GM21825 (cell line): ENCODE measurements around the gene TBC1D5.
"Not testable (repeated sequence)": the region's sequence is repeated elsewhere in the genome, so short reads cannot be mapped to it uniquely, and the experiment has no call there.

ENCODE experiments used
- ATAC-seq: cut with Tn5 transposase; IDR thresholded peaks from one replicate; pipeline ENCODE4 v1.9.1; 2021; ENCODE audit warnings: mild to moderate bottlenecking, moderate library complexity; ENCODE audit not compliant: unreplicated experiment

TBC1D5 gene

DNA sequence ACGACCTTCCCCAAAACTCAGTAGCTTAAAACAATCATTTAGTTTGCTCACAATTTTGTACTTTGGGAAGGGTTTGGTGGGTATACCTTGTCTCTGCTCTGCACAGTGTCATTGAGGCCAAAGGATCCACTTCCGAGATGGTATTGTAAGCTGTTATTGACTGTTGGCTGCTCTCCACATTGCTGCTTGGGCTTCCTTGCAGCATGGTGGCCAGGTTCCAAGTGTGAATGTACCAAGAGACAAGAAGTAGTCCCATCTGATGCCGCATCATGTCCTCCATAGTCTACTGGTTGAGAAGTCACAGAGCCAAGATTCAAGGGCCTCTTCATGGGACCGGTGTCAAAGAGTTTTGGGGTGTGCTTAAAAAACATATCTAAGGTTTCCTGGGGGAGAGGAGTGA lies 589.2 kb downstream of the TBC1D5 start:
- ATAC-seq = no peak

- peak; percentile 97 for ATAC-seq
Measured at GRCh38 chr3:17151598-17152373, 590.6 kb downstream of the TBC1D5 start.

GRCh38 chr3:17149076-17149475 lies 593.4 kb downstream of the TBC1D5 start:
- ATAC-seq = no peak

DNA sequence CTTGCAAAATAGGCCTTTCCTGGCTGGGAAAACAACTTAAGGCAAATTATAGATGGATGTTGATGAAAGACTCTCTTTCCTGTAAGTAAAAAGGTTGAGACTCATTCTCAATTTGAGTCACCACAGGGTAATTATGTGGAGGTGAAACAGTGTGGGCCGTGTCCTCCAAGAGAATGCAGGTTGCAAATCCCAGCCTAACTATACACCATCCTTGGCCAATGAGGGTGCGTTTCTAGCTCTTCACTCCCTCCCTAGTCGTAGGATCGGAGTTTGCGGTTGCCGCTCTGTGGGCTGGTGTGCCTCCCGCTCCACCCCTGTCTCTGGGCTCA lies 597.8 kb downstream of the TBC1D5 start:
- ATAC-seq = no peak

GRCh38 chr3:17143893-17144664 lies 598.4 kb downstream of the TBC1D5 start:
- ATAC-seq = no peak

DNA sequence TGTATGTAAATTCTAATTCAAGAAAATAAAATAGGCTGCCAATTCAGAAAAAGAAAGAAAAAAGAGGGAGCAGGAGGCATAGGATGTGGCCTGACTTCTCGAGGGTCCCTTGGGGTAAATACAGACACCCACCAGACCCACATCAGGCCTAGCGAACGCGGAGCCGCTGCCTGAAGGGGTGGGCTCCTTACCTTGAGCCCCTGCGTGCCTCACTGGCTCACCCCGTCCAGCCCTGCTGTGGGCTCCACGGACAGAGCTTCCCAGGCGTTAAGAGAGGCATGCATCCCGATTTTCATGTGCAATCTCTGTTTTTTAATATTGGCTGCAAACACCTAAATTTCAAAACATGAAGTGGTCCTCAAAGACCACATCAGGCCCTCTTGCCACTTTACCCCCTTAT lies 599.9 kb downstream of the TBC1D5 start:
- no peak for ATAC-seq

DNA sequence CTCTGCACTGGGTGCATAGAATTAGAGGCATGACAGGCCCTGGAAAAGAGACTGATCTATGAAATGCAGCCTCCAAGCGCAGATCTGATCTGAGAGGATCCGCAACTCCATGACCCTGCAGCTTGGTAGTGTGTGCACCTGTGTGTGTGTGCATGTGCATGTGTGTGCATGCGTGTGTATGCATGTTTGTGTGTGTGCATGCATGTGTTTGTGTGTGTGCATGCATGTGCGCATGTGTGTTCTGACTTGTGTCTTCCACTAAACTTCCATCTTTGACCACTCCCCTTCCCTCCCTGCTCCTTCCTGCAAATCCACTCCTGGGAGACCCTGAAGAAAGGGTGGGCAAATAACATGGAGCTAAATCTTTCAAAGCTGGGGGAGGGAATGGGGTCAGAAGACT lies 600.7 kb downstream of the TBC1D5 start:
- ATAC-seq = no peak

DNA sequence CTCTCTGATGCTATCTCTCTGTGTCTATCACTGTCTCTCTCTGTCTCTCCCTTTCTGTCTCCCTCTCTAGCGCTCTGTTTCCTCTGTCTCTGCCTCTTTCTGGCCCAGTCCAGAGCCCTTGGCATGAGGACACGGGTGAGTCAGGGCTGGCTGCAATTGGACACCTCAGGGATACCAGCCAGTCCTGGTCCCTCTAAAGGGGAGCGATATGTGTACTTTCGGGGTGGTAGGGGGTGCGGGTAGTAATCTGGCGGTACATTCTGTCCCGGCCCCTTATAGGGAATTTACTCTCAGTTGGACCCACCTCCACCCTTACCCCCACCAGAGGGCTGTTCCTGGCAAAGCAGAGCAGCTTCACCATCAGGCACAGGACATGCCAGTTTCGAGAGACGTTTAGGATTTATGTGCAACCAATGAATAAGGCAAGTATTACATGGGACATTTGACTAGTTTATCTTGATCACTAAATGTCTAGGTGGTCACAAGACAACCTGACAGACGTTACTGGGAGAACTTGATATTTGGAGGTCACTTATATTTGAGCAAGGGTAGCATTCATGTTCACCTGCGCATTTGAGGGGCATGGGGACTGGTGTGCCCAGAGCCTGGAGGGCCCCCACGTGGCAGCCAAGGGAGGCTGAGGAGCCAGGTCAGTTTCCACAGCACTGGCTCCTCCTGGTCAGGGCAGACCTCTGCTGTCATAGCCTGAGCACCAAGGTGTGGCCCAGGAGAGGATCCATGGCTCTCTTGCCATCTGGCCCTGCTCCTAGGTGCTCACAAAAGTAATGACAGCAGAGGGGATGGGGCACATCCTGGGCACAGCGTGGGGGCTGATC lies 601.5 kb downstream of the TBC1D5 start:
- no peak for ATAC-seq

GRCh38 chr3:17138246-17139039 lies 604.0 kb downstream of the TBC1D5 start:
- ATAC-seq = no peak

GRCh38 chr3:17137321-17137826 lies 605.1 kb downstream of the TBC1D5 start:
- ATAC-seq = no peak

DNA sequence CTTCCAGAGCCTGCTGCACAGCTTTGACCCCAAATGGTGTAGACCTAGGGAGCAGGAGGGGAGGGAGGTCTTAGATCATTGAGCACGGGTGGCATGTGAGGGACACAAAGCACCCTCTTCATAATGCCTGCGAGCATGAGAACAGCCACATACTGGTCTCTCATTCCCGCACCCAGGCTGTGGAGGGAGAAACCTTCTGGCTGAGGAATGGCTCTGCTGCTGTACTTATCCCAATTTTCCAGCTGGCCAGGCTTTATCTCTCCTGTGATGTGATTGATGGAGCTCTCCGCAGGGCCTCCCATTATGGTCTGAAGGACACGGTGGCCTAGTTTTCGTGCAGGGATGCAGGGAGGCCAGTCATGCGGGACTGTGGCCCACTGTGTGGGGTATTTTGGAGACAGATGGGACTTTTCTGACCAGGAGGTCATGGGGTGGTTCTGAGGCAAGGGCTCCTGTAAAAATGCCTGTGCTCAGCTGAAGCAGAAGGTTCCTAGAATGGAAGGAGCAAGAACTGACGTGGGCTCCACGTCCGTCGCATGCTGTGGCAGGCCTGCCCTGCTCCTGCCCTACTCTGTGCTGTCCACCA lies 606.2 kb downstream of the TBC1D5 start:
- ATAC-seq = no peak

- no peak for ATAC-seq
Measured at GRCh38 chr3:17135696-17136095, 606.7 kb downstream of the TBC1D5 start.

GRCh38 chr3:17133632-17134545 lies 608.5 kb downstream of the TBC1D5 start:
- no peak for ATAC-seq

DNA sequence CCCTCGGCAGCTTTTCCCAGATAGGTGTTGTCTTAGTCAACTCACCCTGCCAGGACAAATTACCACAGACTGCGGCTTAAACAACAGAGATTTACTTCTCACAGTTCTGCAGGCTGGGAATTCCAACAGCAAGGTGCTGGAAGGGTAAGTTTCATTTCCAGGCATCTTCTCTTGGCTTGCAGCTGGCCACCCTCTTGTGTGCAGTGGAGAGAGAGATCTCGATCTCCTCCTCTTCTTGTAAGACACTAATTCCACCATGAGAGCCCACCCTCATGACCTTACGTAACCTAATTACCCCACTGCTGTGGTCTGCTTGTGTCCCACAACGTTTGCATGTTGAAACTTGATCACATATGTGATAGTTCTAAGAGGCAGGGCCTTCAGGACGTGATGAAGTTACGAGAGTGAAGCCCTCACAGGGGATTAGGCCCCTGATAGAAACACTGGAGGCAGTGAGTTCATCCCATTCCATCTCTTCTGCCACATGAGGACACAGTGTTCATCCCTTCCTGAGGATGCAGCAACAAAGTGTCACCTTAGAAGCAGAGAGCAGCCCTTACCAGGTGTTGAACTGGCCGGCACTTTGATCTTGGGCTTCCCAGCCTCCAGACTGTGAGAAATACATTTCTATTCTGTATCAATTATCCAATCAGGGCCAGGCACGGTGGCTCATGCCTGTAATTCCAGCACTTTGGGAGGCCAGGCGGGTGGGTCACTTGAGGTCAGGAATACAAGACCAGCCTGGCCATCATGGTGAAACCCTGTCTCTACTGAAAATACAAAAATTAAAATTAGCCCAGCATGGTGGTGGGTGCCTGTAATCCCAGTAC lies 609.9 kb downstream of the TBC1D5 start:
- ATAC-seq = no peak

GRCh38 chr3:17130956-17131355 lies 611.5 kb downstream of the TBC1D5 start:
- no peak for ATAC-seq

DNA sequence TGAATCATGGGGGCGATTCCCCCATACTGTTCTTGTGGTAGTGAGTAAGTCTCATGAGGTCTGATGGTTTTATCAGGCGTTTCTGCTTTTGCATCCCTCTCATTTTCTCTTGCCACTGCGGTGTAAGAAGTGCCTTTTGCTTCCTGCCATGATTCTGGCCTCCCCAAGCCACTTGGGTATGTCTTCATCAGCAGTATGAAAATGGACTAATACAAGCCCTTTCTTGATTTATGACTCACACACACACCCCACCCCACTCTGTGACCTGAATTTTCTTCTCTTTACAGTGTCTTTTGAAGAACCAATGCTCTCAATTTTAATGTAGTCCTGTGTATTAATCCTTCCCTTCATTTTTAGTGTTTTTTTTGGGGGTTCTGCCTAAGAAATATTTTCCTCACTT lies 612.9 kb downstream of the TBC1D5 start:
- ATAC-seq = no peak

- not testable (repeated sequence) for ATAC-seq
Measured at GRCh38 chr3:17128671-17129070, 613.8 kb downstream of the TBC1D5 start.

DNA sequence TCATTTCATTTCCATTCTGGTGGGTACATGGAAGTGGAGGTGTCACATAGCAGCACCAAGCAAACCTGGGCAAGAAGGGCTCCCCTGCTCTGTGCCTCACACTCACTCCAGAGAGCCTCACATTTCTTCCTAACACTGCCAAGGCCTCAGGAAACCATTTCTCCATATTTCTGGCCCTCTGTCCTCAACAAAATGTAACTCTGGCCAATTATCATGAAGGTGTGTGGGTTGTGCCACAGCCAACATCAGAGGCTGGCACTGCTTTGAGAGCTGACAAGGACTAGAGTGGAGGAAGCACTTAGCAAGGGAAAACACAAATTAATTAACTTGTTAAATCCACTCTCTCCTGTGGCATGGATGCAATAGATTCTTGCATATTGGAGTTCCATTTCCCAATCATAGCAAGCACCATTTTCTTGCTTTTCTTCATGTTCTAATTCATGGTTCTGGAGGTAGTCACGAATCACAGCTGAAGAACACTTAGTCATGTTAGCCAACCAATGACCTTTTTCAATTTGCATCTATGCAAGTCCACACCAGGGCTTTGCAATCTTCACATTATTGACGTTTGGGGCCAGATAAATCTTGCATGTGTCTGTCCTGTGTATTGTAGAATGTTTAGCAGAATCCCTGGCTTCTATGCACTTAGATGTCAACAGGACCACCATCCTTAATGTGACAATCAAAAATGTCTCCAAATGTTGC lies 616.5 kb downstream of the TBC1D5 start:
- ATAC-seq = no peak
